Uterus (tissue), 4 donors: ENCODE data around the gene ZNF101. TPM values are rescaled to one million over a fixed set of nuclear protein-coding genes. Genes with fewer than 3 reads are reported as not detected.

Source experiments
- DNase-seq, 2 donors: peaks; one replicate each; pipeline ENCODE4 v3.0.0-alpha.2; 2019 to 2020
- H3K27ac ChIP-seq, 2 donors: fragments of 200-600 bp; sonication (generic); 1 replicate in 1 of 2; 2 replicates in 1 of 2; pipeline ENCODE4 v1.5.1; 2016 to 2018
- H3K27me3 ChIP-seq, 2 donors: fragments of 200-600 bp; sonication (generic); one replicate each; pipeline ENCODE4 v1.5.1; 2018 to 2019; ENCODE audit warnings: control low read depth in 1 of 2
- H3K36me3 ChIP-seq, 2 donors: fragments of 200-600 bp; sonication (generic); one replicate each; pipeline ENCODE4 v1.5.1; 2019; ENCODE audit warnings: control low read depth in 1 of 2
- H3K4me1 ChIP-seq, 2 donors: fragments of 200-600 bp; sonication (generic); one replicate each; pipeline ENCODE4 v1.5.1; 2018 to 2019; ENCODE audit warnings: control low read depth in 1 of 2
- H3K4me3 ChIP-seq, 2 donors: fragments of 200-600 bp; sonication (generic); 1 replicate in 1 of 2; 2 replicates in 1 of 2; pipeline ENCODE4 v1.5.1; 2018 to 2019; ENCODE audit warnings: mild to moderate bottlenecking in 1 of 2
- H3K9me3 ChIP-seq, 2 donors: fragments of 200-600 bp; sonication (generic); one replicate each; pipeline ENCODE4 v1.5.1; 2019; ENCODE audit warnings: control low read depth in 1 of 2
- CTCF ChIP-seq, 4 experiments: fragments of 200-600 bp in 2 of 4; fragments of 450-650 bp in 2 of 4; sonication (generic) in 2 of 4; IDR thresholded peaks; one replicate each; pipeline ENCODE4 v1.5.1; 2016 to 2019; ENCODE audit warnings: antibody characterized with exemption in 4 of 4, mild to moderate bottlenecking in 2 of 4, moderate library complexity in 1 of 4
- POLR2A ChIP-seq, 2 donors: fragments of 450-650 bp; IDR thresholded peaks; one replicate each; pipeline ENCODE4 v1.6.1; 2016; ENCODE audit warnings: antibody characterized with exemption in 2 of 2, mild to moderate bottlenecking in 1 of 2, moderate library complexity in 1 of 2
- intact Hi-C: fragments of 100-400 bp; cut with DNase I; formaldehyde crosslinking; loops from one replicate; pipeline ENCODE4 v1.15.1; 2023; ENCODE audit warnings: low total_unique reads
- total RNA-seq, 4 donors: library from RNA; depleted of rRNA in 3 of 4; stranded (reverse); fragments of >200 nt in 3 of 4; gene quantifications; one replicate each; pipeline versions ENCODE4 v1.1.0 to v1.2.4, GENCODE V29; 2014 to 2023
- donor health status: DM: yes; HTN: yes; CAD: no.

ZNF101 gene
- total RNA-seq, 4 donors from 2014 or later: 1.5 to 12.3 (median 9.9) TPM

DNA sequence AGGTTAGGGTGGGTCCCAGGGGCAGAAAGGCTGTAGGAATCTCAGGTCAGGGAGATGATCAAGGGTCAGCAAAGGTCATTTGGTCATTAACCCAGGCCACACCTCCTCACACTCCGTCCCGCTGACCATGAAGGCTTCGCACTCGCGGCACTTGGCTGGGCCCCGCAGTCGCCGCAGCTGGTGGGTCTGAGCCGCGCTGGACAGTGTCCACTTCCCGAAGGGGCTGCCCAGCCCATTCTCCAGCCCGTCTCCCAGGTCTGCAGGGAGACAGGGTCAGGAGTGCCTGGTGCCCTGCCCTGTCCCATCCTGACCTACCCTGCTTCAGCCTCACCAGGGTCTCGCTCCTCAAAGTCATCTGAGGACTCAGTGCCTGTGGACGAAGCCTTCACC, 33.3 kb upstream of the ZNF101 start:
- TF ChIP-seq CTCF (IDR thresholded peaks at IDR 0.05) (no peak), POLR2A (IDR thresholded peaks at IDR 0.05) (no peak)
- Histone ChIP-seq H3K36me3 (no peaks in the 10 kb centered on the region), H3K27ac (no peak overlapping the region), H3K27me3 (no peaks in the 10 kb centered on the region), H3K9me3 (no peaks in the 10 kb centered on the region), H3K4me3 (no peak overlapping the region), H3K4me1 (no peaks in the 10 kb centered on the region)
- no peak for DNase-seq
- intact Hi-C loops: no loop called here

DNA sequence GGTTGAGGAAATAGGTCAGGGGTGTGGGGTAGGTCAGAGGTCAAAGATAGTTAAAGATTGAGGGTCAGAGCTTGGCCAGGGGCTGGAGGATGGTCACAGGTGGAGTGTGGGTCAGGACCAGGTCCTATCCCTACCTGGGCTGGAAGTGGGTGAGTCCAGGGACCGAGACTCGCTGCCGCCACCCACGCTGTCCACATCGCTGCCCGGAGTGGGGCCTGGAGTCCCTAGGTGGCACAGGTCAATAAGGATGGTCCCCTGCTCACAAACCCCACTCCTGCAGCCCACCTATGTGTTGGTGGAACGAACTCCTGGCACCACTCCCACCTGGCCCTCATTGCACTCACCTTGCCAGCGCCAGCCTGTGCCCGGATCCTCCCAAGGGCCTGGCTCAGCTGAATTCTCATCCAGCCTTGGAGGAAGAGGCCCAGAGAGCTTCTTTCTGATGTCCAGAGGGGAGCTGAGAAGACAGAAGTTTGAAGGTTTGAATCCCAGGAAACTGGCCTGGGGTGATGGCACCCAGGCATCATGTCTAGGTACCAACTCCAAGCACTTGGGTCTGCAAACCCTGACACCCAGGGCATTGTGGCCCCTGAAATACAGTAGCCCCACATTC, 32.0 kb upstream of the ZNF101 start:
- peak in 1 of 2 donors; percentile 11 for DNase-seq
- no peaks in the 10 kb centered on the region for H3K4me1 ChIP-seq
- intact Hi-C loops: no loop called here
- H3K27ac ChIP-seq: no peak overlapping the region
- H3K9me3 ChIP-seq: no peaks in the 10 kb centered on the region
- H3K4me3 ChIP-seq: no peak overlapping the region
- H3K27me3 ChIP-seq: no peaks in the 10 kb centered on the region
- TF ChIP-seq POLR2A (IDR thresholded peaks at IDR 0.05) (no peak), CTCF (IDR thresholded peaks at IDR 0.05) (no peak)
- H3K36me3 ChIP-seq: no peaks in the 10 kb centered on the region

- TF ChIP-seq CTCF (IDR thresholded peaks at IDR 0.05) (no peak), POLR2A (IDR thresholded peaks at IDR 0.05) (no peak)
- Histone ChIP-seq H3K9me3 (no peaks in the 10 kb centered on the region), H3K4me1 (no peaks in the 10 kb centered on the region), H3K36me3 (no peaks in the 10 kb centered on the region), H3K4me3 (no peak overlapping the region), H3K27me3 (no peaks in the 10 kb centered on the region), H3K27ac (no peak overlapping the region)
- no peak for DNase-seq
- intact Hi-C loops: no loop called here
Observed at GRCh38 chr19:19637186-19637522, 31.5 kb upstream of the ZNF101 start.

DNA sequence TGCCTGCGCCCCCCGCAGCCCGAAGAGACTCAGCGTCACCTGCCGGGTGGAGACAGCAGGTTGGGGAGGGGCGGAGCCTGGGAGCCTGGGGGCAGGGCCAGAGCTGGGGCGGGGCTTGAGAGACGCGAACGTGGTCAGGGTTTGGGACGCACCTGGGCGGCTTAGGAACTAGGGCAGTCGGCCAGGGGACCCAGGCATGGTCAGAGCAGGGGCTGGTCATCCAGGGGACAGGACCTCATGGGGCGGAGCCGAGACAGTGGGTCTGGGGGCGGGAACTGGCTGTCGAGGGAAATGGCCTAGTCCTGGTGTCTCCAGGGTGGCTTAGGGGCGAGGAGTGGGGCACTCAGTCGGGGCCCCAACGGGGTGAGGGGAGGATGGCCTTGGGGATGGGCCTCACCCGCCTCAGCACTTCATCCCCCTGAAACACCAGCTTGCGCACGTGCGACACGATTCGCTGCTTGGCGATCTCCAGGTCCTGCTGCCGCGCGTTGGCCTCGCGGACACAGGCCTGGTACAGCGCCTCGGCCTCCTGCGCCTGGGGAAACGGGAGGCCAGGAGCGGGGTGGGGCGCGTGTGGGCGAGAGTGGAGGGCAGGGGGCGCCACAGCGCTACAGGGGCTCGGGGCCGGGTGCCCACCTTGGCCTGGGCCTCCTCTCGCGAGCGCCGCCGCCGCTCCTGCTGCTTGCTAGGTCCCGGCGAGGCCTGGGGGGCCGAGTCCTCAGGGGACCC, 31.0 kb upstream of the ZNF101 start:
- H3K4me1 ChIP-seq: no peaks in the 10 kb centered on the region
- DNase-seq: peak in 1 of 2 donors; percentile 14
- TF ChIP-seq POLR2A (IDR thresholded peaks at IDR 0.05) (no peak), CTCF (IDR thresholded peaks at IDR 0.05) (no peak)
- intact Hi-C loops: no loop called here
- no peaks in the 10 kb centered on the region for H3K36me3 ChIP-seq
- no peaks in the 10 kb centered on the region for H3K27me3 ChIP-seq
- no peaks in the 10 kb centered on the region for H3K9me3 ChIP-seq
- no peak overlapping the region for H3K4me3 ChIP-seq
- H3K27ac ChIP-seq: no peak overlapping the region

GRCh38 chr19:19642506-19643157, 26.0 kb upstream of the ZNF101 start:
- H3K27ac ChIP-seq: peak overlapping the region; percentile 53 to 55
- no peak for TF ChIP-seq POLR2A (IDR thresholded peaks at IDR 0.05)
- no peak for TF ChIP-seq CTCF (IDR thresholded peaks at IDR 0.05)
- intact Hi-C loops: loop anchor here (10.0 kb wide), 1 partner anchor 108 kb away; the partner anchor contains the start of gene CILP2

More at GRCh38 chr19:19642506-19643157, 26.0 kb upstream of the ZNF101 start:
- no peaks in the 10 kb centered on the region for H3K9me3 ChIP-seq
- no peaks in the 10 kb centered on the region for H3K27me3 ChIP-seq
- peak overlapping the region; percentile 60 to 76 for H3K4me3 ChIP-seq
- DNase-seq: no peak
- no peaks in the 10 kb centered on the region for H3K4me1 ChIP-seq
- no peaks in the 10 kb centered on the region for H3K36me3 ChIP-seq
